Ovary (tissue), 3 donors: ENCODE results near the gene PGD.

ENCODE experiments used
- EP300 ChIP-seq: sonication (generic); formaldehyde crosslinking; IDR thresholded peaks from one replicate; pipeline ENCODE4 v1.6.1; 2017; ENCODE audit warnings: antibody characterized with exemption
- POLR2A ChIP-seq: fragments of 450-650 bp; IDR thresholded peaks from one replicate; pipeline ENCODE4 v1.6.1; 2017; ENCODE audit warnings: antibody characterized with exemption, mild to moderate bottlenecking, moderate library complexity
- TF ChIP-seq, protein P1 (sequence below), 3 donors: fragments of 450-650 bp in 2 of 3; fragments of 200-600 bp in 1 of 3; IDR thresholded peaks; one replicate each; pipeline versions ENCODE4 v1.5.1 to v1.8.0; 2016 to 2022; ENCODE audit warnings: antibody characterized with exemption in 3 of 3, mild to moderate bottlenecking in 1 of 3
- donor health status: DM: no; HTN: no; CAD: no.

DNA sequence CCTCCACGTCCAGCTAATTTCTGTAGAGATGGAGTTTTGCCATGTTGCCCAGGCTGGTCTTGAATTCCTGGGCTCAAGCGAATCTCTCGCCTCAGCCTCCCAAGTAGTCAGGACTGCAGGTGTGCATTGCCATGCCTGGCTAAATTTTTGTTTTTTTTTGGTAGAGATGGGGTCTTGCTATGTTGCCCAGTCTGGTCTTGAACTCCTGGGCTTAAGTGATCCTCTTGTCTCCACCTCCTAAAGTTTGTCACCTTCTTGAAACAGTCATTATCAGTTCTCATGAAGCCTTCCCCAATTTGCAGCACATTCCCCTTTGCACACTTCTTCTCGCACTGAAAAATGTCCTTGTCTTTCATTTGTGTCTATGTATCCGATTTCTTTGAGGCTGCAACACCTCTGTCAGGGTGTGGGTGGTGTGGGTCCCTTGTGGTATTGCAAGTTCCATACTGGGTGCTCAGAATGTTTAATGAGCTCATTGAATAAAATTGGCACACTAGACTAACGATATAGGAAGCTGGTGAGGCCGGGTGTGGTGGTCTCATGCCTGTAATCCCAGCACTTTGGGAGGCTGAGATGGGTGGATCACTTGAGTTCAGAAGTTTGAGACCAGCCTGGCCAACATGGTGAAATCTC lies 48.0 kb downstream of the PGD start:
- TF ChIP-seq, protein P1, sequence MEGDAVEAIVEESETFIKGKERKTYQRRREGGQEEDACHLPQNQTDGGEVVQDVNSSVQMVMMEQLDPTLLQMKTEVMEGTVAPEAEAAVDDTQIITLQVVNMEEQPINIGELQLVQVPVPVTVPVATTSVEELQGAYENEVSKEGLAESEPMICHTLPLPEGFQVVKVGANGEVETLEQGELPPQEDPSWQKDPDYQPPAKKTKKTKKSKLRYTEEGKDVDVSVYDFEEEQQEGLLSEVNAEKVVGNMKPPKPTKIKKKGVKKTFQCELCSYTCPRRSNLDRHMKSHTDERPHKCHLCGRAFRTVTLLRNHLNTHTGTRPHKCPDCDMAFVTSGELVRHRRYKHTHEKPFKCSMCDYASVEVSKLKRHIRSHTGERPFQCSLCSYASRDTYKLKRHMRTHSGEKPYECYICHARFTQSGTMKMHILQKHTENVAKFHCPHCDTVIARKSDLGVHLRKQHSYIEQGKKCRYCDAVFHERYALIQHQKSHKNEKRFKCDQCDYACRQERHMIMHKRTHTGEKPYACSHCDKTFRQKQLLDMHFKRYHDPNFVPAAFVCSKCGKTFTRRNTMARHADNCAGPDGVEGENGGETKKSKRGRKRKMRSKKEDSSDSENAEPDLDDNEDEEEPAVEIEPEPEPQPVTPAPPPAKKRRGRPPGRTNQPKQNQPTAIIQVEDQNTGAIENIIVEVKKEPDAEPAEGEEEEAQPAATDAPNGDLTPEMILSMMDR (IDR thresholded peaks at IDR 0.05) = no peak
- TF ChIP-seq POLR2A (no peak), EP300 (no peak)
